ENCODE data around the gene MED28.
A peak's percentile ranks its signal among the peaks of the same experiment; 100 is the strongest.
"Not testable (repeated sequence)": the region's sequence is repeated elsewhere in the genome, so short reads cannot be mapped to it uniquely, and the experiment has no call there.

The MED28 gene

DNA sequence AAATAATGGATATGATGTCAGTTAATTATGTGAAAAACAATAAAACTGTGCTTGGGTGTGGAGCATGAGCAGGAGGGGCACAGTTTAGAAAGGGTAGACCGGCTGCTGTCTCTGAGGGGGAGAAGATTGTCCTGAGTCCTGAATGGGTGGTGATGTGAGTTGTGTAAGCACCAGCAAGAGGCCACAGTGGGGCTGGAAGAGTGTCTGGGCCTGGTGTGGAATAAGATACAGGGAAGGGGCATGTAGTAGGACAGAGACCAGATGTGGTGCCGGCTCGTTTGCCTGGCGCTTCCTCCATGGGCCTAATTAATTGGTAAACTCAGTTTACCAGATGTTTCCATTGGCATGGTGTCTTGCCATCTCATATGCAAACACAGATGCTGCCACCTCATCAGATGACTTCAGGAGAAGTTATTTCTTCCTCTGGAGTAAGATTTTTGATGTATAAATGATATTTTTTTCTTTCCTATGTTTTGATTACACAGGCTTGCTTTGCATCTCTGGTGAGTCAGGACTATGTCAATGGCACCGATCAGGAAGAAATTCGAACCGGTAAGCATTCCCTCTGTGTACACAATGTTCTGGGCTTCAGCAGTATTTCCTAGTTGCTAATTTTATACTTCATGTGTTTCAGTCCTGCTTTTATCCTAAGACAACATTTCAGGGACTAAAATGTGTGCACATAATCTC is 5.1 kb downstream of the MED28 start:
- no peak for DNase-seq

DNA sequence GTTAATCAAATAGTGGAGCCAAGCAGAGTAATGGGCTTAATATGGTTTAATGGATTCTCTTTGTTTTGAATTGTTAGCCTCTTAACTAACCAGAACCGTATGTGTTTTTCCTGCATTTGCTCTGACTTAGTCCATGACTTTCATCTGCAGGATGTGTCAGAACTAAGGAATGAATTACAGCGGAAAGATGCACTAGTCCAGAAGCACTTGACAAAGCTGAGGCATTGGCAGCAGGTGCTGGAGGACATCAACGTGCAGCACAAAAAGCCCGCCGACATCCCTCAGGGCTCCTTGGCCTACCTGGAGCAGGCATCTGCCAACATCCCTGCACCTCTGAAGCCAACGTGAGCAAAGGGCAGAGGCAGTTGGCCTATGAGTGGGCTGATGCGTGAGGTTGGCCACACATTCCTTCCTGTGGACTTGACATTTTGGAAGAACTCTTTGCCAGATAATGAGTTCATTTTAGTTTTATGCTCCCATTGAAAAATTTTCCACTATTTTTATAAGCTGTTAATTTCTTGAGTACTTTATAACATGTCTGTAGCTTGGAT is 9.1 kb downstream of the MED28 start:
- no peak for DNase-seq

DNA sequence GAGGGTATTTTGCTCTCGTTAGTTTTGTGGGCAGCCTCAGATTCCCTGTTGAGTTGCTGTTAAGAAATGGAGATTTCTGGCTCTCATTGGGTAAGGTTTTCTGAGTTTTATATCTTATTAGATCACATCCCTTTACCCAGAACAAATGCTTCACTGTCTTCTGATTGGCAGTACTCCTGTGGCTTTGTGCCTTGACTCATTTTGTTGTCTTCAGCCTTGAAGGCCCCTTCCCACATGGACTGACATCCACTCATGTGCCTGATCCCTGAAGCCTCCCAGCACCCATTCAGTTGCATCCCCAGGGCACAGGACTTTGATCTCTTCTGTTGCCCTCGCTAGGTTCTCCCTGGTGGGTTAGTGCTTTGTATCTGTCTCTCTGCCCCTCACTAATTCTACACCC is 10.4 kb downstream of the MED28 start:
- no peak for DNase-seq

DNA sequence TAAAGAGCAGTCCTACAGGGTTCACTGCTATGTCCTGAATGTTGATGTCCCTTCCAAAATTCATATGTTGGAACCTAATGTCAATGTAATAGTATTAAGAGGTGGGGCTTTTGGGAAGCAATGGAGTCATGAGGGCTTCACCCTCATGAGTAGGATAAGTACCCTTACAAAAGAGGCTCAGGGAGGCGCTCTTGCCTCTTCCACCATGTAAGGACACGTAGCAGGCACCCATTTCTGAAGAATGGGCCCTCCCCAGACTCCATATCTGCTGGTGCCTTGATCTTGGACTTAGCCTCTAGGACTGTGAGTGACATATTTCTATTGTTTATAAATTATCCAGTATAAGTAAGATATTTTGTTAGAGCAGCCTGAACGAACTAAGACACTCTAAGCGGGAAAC is 15.8 kb downstream of the MED28 start:
- no peak for DNase-seq

DNA sequence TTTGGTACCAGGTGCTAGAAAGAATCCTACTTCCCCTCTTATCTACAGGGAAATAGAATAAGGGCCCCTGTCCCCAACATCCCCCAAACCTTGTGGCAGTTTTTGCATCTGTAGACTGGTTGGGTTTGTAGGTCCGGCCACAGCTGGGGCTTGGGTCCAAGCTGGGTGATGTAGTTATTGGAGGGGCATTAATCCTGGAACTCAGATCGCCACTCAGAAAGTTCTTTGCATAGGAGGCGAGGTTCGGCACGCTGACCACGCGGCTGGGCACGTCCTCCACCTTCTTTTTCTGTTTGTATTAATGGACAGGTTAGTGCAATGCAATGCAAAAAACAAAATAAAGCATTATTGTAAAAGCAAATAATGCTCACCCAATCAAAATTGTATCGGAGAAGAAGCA is 19.2 kb downstream of the MED28 start:
- no peak for DNase-seq

DNA sequence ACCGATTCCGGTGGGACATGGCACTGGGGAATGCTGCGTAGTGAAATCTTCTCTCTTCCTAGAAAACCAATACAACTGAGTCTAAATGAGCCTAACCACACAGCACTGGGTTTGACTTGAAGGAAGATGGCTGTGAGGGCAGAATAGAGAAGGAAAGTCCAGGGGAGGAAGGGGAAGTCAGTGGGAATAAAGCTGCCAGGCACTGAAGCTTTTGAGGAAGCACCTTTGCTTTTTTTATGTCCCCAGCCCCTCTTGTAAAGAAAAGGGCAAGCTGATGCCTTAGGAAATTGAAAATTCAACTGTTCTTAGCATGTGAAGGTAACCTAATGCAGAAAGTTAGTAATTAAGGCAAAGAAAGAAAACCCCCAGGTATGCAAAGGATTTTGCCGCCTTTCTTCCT is 20.6 kb downstream of the MED28 start:
- no peak for DNase-seq

DNA sequence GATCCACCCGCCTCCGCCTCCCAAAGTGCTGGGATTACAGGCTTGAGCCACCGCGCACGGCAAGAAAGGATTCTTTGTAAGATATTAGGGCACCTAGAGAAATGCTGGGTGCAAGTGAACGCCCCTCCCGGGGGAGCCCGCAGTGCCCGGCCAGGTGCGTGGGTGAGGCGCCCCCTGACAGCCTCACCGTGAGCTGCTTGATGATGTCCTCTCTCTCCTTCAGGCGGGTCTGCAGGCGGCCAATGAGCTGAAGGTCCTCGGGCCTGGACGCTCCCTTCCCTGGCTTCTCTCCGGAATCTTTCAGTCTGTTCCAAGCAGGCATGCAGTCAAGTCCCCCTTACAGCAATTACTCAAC is 21.9 kb downstream of the MED28 start:
- DNase-seq, result no peak

DNA sequence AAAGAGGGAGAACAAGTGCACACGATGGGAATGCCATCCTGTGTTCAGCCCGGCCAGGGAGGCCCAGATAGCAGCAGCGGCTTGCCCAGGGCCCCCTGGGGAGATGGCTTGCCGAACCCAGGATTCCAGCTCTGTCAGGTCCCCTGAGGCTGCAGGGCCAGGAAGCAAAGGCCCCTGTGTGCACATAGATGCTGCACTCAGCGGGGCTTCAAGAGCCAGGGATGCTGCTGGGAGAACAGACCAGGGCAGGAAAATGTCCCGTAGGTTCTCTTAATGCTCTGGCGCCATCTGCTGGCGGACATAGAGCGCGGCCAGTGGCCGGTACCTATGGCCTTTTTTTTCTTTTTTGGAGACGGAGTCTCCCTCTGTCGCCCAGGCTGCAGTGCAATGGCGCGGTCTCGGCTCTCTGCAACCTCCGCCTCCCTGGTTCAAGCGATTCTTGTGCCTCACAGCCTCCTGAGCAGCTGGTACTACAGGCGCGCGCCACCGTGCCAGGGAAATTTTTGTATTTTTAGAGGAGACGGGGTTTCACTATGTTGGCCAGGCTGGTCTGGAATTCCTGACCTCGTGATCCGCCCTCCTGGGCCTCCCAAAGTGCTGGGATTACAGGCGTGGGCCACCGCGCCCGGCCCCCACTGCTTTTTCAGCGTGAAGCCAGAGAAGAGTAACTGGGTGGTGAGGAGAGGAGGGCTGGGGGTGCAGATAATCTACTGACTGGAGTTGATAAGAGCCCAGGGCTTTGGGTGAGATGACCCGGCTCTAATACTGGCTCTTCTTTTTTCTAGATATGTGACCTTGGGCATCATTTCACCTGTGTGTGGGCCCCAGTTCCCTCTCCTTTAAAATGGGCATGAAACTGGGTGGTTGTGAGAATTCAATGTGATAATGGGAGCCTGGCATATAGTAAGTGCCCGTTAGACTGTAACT is 22.5 kb downstream of the MED28 start:
- peak; percentile 40 for DNase-seq

DNA sequence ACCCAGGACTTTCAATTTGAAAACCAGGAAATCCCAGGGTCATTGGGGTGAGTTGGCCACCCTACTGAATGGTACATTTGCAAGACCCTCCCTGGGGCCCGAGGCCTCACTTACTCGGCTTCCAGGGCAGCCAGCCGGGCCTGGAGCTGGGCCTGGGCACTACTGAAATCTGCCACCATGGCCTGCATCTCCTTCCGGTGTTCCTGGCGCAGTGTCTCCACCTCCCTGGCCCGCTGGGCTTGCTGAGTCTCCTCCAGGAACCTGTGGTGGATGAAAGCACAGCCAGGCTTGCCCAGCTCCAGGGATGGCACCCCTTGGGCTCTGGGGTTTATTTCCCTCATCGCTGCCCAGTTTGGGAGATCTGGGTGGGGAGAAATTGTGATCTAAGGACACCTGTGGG is 24.7 kb downstream of the MED28 start:
- no peak for DNase-seq

DNA sequence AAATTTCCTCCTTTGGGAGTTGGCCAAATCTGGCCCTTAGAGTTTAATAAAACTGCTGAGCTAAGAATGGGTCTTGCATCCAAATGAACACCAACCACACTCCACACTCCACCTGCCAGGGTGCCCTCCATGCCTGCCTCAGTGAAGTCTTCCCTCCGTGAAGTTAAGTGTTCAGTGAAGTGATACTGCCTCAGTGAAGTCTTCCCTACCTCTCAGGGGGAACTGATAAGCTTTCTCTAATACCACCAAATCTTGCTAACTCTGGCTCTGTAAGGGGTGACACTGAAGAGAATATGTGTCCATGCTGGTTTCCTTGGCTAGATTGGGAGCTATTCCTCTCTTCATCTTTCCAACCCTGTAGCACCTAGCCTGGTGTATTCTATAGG is 27.9 kb downstream of the MED28 start:
- no peak for DNase-seq

DNA sequence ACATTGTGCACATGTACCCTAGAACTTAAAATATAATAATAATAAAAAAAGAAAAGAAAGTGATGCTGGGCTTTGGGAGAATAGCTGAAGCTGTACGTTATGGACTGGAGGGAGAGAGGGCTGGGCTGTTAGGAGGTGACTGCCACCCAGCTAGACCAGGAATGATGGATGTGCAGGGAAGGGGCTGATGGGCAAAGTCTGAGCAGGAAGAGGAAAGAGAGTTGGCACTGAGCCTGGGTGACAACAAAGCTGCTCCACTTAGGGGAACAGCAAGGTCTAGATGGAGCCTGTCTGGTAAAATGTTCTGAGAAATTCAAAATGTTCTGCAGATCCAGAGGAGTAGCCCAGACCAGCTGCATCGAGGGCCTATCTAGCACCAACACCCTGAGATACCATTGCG is 32.3 kb downstream of the MED28 start:
- DNase-seq, result no peak

DNA sequence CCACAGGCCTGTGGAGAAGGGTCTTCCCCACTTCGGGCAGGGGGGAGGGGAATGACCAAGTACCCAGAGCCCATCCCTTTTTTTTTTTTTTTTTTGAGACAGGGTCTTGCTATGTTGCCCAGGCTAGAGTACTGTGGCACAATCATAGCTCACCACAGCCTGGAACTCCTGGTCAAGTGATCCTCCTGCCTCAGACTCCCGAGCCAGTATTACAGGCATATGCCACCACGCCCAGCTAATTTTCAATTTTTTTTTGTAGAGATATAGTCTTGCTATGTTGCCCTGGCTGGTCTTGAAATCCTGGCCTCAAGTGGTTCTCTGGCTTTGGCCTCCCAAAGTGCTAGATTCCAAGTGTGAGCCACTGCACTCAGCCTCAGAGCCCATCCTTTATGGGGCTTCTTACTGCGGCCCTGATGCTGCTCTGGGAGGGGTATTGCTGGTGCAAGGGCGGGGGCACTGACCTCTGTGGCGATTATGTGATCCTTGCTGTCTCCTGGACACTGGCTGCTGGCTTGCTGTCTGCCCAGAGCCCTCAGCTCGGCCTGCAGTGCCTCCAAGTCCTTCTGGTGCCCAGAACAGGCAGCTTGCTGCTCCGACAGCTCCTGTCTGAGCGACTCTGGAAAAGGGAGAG is 32.9 kb downstream of the MED28 start:
- no peak for DNase-seq

DNA sequence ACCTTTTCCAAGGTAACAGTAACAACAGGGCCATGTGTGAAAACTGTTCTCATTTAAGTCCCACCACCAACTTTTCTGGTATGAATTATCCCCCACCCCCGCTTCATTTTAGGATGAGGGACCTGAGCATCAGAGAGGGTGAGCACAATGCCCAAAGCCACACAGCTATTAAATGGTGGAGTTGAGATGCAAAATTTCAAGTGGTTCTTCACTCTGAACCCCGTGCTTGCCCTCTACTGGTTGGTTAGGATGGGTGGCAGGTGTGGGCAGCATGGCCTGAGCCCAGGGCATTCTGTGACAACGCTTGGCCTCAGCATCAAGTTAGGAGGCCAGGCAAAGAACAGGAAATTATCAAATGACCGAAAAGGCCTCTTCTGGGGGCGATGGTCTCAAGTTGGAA is 33.5 kb downstream of the MED28 start:
- DNase-seq, result no peak

DNA sequence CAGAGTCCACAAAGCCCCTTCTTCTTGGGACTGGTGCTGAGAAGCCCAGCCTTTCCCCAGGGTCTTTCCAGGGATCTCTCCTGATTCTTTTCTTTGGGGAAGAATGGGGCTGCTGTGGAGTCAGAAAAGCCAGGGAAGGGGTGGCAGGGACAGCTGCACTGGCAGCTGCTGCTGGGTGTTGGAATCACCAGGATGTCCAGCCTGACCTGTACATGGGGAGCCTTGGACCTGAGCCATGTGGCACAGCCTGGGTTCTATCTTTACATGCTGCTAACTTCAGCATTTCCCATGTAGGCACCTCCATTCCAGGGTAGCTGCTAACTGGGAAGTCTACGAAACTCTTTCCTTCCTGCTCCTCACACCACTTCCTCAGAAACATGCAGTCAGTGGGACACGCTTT is 36.0 kb downstream of the MED28 start:
- DNase-seq, result no peak

DNA sequence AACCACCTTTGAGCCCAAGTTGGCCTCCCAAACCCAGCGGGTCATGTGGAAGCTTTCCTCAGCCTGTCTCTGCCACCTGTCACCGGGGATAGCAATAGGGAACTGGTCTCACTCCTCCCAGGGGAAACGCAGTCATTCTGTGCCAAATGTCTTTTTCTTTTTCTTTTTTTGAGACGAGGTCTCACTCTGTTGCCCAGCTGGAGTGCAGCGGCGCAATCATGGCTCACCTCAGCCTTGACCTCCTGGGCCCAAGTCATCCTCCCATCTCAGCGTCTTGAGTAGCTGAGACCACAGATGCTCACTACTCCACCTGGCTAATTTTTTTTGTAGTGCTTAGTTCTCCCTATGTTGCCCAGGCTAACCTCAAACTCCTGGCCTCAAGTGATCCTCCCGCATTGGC is 40.3 kb downstream of the MED28 start:
- no peak for DNase-seq

DNA sequence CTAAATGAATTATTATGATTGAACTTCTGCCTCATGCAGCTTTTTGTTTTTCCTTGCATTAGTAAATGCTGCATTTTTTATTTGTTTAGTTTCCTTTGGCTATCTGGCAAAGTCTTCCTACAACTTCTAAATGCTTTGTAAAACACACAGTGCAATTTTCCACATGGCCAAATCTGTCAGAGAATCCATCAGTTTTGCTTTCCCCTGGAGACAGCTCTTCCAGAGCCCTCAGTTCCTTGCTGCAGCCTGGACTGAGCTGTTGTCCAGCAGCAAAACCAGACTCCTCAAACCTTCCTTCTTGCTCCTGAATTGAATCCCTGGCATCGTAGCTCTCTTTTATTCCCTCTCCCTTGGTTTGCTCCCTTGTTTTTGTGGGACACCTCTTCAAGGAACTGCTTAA is 42.6 kb downstream of the MED28 start:
- DNase-seq, result no peak

DNA sequence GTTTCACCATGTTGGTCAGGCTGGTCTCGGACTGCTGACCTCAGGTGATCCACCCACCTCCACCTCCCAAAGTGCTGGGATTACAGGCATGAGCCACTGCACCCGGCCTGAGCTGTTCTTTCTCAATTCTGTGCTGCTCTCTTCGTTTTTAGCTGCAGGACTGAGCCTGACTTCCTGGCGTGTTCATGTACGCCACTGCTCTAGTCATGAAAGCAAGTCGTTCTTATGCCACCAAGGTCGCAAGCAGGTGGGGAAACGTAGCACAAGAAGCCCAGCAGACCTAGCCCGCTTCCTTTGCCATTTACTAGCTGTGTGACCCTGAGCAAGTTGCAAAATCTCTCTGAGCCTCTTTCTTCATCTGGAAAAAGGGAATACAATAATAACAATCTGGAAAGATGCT is 43.4 kb downstream of the MED28 start:
- DNase-seq, result no peak

DNA sequence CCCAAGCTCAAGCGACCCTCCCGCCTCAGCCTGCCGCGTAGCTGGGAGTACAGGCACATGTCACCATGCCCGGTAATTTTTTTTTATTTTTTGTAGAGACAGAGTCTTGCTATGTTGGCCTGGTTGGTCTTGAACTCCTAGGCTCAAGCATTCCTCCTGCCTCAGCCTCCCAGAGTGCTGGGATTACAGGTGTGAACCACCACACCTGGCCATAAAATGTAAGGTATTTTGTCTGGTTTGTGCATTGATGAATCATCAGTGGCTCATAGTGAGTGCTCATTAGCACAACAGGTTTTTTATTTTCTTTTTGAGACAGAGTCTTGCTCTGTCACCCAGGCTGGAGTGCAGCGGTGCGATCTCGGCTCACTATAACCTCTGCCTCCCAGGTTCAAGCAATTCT is 44.8 kb downstream of the MED28 start:
- DNase-seq, result not testable (repeated sequence)

DNA sequence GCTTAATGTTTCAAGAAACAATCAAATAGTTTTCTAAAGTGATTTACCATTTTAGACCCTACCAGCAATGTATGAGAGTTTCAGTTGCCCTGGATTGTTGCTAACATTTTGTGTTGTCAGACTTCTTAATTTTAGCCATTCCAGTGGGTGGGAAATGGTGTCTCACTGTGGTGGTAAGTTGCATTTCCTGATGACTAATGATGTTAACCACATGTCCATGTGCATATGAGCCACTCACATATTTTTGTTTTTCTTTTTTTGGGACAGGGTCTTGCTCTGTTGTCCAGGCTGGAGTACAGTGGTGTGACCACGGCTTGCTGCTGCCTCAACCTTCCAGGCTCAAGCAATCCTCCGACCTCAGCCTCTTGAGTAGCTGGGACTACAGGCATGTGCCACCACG is 48.3 kb downstream of the MED28 start:
- DNase-seq, result no peak

DNA sequence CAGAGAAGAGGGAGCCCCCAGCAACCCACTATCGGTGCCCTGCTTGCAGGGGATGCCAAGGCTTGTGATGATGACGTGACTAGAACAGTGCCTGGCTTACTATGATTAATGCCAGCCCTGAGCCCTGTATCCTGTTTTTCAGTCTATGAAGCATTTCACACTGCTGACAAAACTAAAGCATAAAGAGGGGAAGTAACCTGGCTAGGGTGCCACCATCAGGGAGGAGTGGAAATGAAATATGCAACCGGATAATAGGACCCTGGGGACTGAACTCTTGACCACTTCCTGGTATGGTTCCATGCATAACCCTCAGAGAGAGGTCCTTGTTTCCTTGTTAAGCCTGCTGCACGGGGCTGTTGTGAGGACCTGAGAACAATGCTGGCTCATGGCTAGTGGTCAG is 50.3 kb downstream of the MED28 start:
- DNase-seq, result peak; percentile 3

DNA sequence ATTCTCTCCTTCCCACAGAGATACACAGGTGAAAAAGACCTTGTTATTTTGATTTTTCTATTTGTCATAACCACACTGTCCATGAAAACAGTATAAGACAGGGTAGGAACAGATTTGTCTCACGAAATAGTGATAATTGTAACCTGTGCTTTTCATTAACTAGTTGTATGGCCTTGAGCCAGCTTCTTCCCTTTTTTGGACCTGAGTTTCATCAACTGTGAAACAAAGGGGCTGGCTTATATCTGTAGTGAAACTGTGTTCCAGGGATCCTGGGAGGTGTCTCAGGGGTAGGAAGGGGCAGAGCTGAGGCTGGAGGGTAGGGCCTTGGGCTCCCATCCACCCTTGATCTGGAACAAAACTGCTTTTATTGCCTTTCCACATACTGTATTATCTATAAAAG is 50.9 kb downstream of the MED28 start:
- DNase-seq, result no peak

DNA sequence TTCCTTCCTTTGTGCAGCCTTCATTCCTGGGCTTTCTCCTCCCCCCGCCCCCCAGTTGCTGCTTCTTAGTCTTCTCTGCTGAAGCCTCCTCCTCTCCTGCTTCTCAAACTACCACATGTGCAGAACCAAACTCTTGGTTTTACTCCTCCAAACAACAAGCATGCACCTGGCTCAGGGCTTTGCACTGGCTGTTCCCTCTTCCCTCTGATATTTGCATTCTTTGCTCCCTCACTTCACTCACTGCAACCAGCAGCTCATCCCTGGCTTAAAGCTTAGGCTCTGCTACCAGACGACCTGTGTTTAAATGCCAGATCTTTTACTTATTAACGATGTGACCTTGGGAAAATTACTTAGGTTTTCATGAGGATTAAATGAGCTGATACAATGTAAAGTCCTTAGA is 51.4 kb downstream of the MED28 start:
- no peak for DNase-seq

DNA sequence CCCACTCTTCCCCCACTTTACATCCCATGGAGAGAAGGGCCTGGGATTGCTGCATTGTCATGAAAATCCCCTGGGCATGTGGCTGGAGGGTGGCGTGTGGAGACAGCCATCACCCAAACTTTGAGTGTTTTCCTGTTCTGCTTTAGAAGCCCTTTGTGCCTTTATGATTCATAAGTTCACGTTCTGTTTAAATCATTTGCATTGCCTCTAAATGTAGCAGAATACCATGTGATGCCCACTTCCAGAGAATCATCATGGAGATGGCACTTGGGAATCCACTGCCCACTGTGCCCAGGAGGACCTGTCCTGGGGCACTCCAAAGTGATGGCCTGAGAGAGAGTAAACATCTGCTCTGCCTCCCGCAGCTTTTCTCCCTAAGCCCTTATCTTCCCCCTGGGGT is 52.8 kb downstream of the MED28 start:
- no peak for DNase-seq

DNA sequence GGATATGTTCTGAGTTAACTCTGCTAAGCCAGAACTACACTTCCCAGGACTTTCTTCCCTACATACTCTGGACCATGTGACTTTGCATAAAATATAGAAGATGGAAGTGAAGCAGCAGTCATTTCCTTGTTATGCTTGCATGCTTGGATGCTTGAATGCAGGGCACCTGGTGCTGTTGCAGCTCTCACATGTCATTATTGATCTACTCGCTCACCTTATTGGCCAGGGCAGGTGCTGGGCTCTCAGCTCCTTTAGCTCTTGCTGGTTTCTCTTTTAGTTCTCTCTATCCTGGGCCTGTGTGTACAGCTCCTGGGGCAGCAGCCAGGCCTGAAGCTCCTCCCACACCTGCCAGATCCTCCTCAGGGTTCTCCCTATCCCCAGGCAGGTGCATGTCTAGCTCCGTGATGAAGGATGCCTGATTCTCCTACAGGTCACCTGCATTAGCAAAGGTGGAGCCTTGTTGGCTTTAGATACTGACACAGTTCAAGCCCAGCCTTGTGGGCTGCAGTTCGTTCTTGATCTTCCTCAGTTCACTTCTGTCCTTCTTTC is 53.3 kb downstream of the MED28 start:
- DNase-seq, result no peak
